HepG2 (cell line): ENCODE data around the gene CEL. TPM values are rescaled to one million over a fixed set of nuclear protein-coding genes. Genes with fewer than 3 reads are reported as not detected.

Source experiments
- ATAC-seq: fragments of 200-7000 bp; cut with Tn5 transposase; 3 replicates; pipeline ENCODE4 v1.9.1; 2020; ENCODE audit warnings: mild to moderate bottlenecking, moderate library complexity
- BruUV-seq: library from RNA; stranded (reverse); fragments of 400-500 nt; replicated peaks from 2 replicates; lab custom pipeline; 2021; lab: Mats Ljungman, UMichigan
- CTCF ChIA-PET: fragments of 300-600 bp; formaldehyde crosslinking; extraction: SDS; loops from one replicate; lab custom pipeline; 2021; ENCODE audit warnings: low total read pairs, inconsistent platforms, low intra/inter-chr PET ratio; lab: Yijun Ruan, JAX
- POLR2A ChIA-PET: fragments of 350-600 bp; sonication (Branson Sonifier 250); formaldehyde crosslinking; loops from one replicate; lab custom pipeline; 2020; ENCODE audit warnings: antibody characterized with exemption, inconsistent platforms; lab: Yijun Ruan, JAX
- DNase-seq: peaks from one replicate; pipeline ENCODE4 v3.0.0-alpha.2; 2015; ENCODE audit warnings: low spot score
- FAIRE-seq: peaks from 3 replicates; lab custom pipeline; 2011; peaks lifted over from hg19 to GRCh38; lab: Jason Lieb, UNC
- H2AFZ ChIP-seq: one replicate; pipeline ENCODE4 v1.6.1; 2011; ENCODE audit warnings: low read length, inconsistent platforms
- H3K27ac ChIP-seq: fragments of 300-600 bp; 3 replicates; pipeline ENCODE4 v1.8.0; 2011; ENCODE audit warnings: mixed run types, mild to moderate bottlenecking, mixed read lengths, low read length, inconsistent platforms; ENCODE audit not compliant: insufficient read depth; ENCODE audit errors: extremely low read length
- H3K27me3 ChIP-seq, 2 experiments: fragments of 200-600 bp in 1 of 2; 2 replicates in 1 of 2; 3 replicates in 1 of 2; pipeline versions ENCODE4 v1.6.0 to v1.8.0; 2011; ENCODE audit warnings: low read length in 2 of 2, mild to moderate bottlenecking in 2 of 2, moderate library complexity in 2 of 2, inconsistent platforms in 1 of 2; ENCODE audit not compliant: insufficient read depth in 2 of 2, control insufficient read depth in 1 of 2
- H3K36me3 ChIP-seq, 2 experiments: fragments of 200-600 bp in 1 of 2; replicated peaks in 1 of 2; 2 replicates in 1 of 2; 3 replicates in 1 of 2; pipeline versions ENCODE4 v1.5.1 to v1.8.0; 2011; ENCODE audit warnings: low read length in 2 of 2, inconsistent platforms in 1 of 2; ENCODE audit not compliant: insufficient read depth in 2 of 2, control insufficient read depth in 1 of 2
- H3K4me1 ChIP-seq: 2 replicates; pipeline ENCODE4 v1.5.1; 2012; ENCODE audit warnings: low read length, inconsistent platforms; ENCODE audit not compliant: insufficient read depth
- H3K4me2 ChIP-seq: 2 replicates; pipeline ENCODE4 v1.6.0; 2011; ENCODE audit warnings: low read depth, low read length, inconsistent platforms
- H3K4me3 ChIP-seq, 3 experiments: fragments of 200-600 bp in 1 of 3; sonication (generic), shearing (Covaris generic) in 1 of 3; replicated peaks in 1 of 3; 2 replicates each; pipeline ENCODE4 v1.5.1; 2011 to 2016; ENCODE audit warnings: low read length in 3 of 3, inconsistent platforms in 2 of 3, low read depth in 2 of 3, mild to moderate bottlenecking in 2 of 3, control low read depth in 1 of 3, mixed read lengths in 1 of 3; ENCODE audit not compliant: insufficient read depth in 1 of 3
- H3K79me2 ChIP-seq: one replicate; pipeline ENCODE4 v1.6.1; 2011; ENCODE audit warnings: low read length, inconsistent platforms; ENCODE audit not compliant: insufficient read depth
- H3K9ac ChIP-seq: 2 replicates; pipeline ENCODE4 v1.6.0; 2011; ENCODE audit warnings: mild to moderate bottlenecking, low read depth, low read length, inconsistent platforms; ENCODE audit not compliant: insufficient read depth
- H3K9me3 ChIP-seq: 2 replicates; pipeline ENCODE4 v1.5.1; 2012; ENCODE audit warnings: mild to moderate bottlenecking, low read length
- H4K20me1 ChIP-seq: 2 replicates; pipeline ENCODE4 v1.6.0; 2011; ENCODE audit warnings: inconsistent platforms, mild to moderate bottlenecking, low read length, moderate library complexity; ENCODE audit not compliant: insufficient read depth
- AFF4 ChIP-seq: sonication (generic); formaldehyde crosslinking; IDR thresholded peaks from 2 replicates; pipeline ENCODE4 v1.4.0; 2020; ENCODE audit warnings: missing genetic modification reagents
- CENPX ChIP-seq: sonication (generic); formaldehyde crosslinking; IDR thresholded peaks from 2 replicates; pipeline ENCODE4 v1.9.0; 2021; ENCODE audit warnings: mild to moderate bottlenecking, missing genetic modification reagents, moderate library complexity
- DNMT1 ChIP-seq: sonication (generic); formaldehyde crosslinking; IDR thresholded peaks from 2 replicates; pipeline ENCODE4 v1.5.1; 2020; ENCODE audit warnings: mild to moderate bottlenecking, missing genetic modification reagents
- ELF4 ChIP-seq: sonication (generic); formaldehyde crosslinking; IDR thresholded peaks from 2 replicates; pipeline ENCODE4 v1.5.0; 2020; ENCODE audit warnings: missing genetic modification reagents, mild to moderate bottlenecking, moderate library complexity, borderline replicate concordance
- HIC2 ChIP-seq: sonication (generic); formaldehyde crosslinking; IDR thresholded peaks from 2 replicates; pipeline ENCODE4 v1.9.0; 2022; ENCODE audit warnings: low read depth, missing genetic modification reagents
- ZBTB34 ChIP-seq: sonication (generic); formaldehyde crosslinking; IDR thresholded peaks from 2 replicates; pipeline ENCODE4 v1.8.0; 2022; ENCODE audit warnings: mild to moderate bottlenecking, missing genetic modification reagents
- ZNF275 ChIP-seq: sonication (generic); formaldehyde crosslinking; IDR thresholded peaks from 2 replicates; pipeline ENCODE4 v1.8.0; 2022; ENCODE audit warnings: missing genetic modification reagents, mild to moderate bottlenecking, inconsistent platforms, borderline replicate concordance
- ZNF441 ChIP-seq: sonication (generic); formaldehyde crosslinking; IDR thresholded peaks from 2 replicates; pipeline ENCODE4 v1.7.0; 2021; ENCODE audit warnings: missing genetic modification reagents, borderline replicate concordance
- ZNF607 ChIP-seq: sonication (generic); formaldehyde crosslinking; IDR thresholded peaks from 2 replicates; pipeline ENCODE4 v1.5.1; 2020; ENCODE audit warnings: missing genetic modification reagents, mild to moderate bottlenecking, borderline replicate concordance
- ZNF800 ChIP-seq: sonication (generic); formaldehyde crosslinking; IDR thresholded peaks from 2 replicates; pipeline ENCODE4 v1.4.0; 2020; ENCODE audit warnings: missing genetic modification reagents
- WGBS: methylation state at CpG from one replicate; pipeline ENCODE4 v1.1.6; 2017; ENCODE audit warnings: low lambda C conversion rate; 5-methylcytosine and 5-hydroxymethylcytosine counted together
- in situ Hi-C: cut with HindIII; loops from 2 replicates; pipeline ENCODE4 v1.10.0; 2017; ENCODE audit warnings: low pct_unique_long_range_greater_than_20kb; ENCODE audit not compliant: extremely low pct_ligation_motif_present
- intact Hi-C: fragments of 100-400 bp; cut with micrococcal nuclease; formaldehyde crosslinking; loops from one replicate; pipeline ENCODE4 v1.10.0; 2022; ENCODE audit not compliant: unreplicated experiment
- polyA plus RNA-seq, 8 experiments: library from polyadenylated mRNA; depleted of rRNA in 3 of 8; stranded (reverse) in 7 of 8; unstranded in 1 of 8; fragments of >200 nt; fragmentation: Illumina TruSeq in 4 of 8; extraction: Trizol in 4 of 8; gene quantifications; 2 replicates each; pipeline versions ENCODE4 v1.2.1 to v1.2.3, GENCODE V29; 2011 to 2016; ENCODE audit warnings: low read depth in 4 of 8, missing spikeins in 1 of 8, mixed read lengths in 1 of 8; ENCODE audit not compliant: insufficient read depth in 1 of 8
- total RNA-seq, 5 experiments: library from RNA; depleted of rRNA; stranded (reverse); fragments of >200 nt; fragmentation: Illumina TruSeq; extraction: Trizol; gene quantifications; 2 replicates each; pipeline ENCODE4 v1.2.3, GENCODE V29; 2016; ENCODE audit warnings: low read depth in 1 of 5

The CEL gene
- total and polyA plus RNA-seq, 2 of the 13 experiments (the other 11 are each of a cell fraction or from before 2014, with no cell fraction given): 0.63 to 1.5 TPM

- ChIA-PET POLR2A (no interaction called here), CTCF (no interaction called here)
- Histone ChIP-seq H4K20me1 (no peaks in the 10 kb centered on the region), H3K4me2 (no peak overlapping the region), H3K4me3 (no peak overlapping the region), H3K36me3 (peaks cover 32 to 69% of the 10 kb centered on the region in 2 experiments), H3K79me2 (no peaks in the 10 kb centered on the region), H2AFZ (no peak overlapping the region), H3K27me3 (no peaks in the 10 kb centered on the region), H3K9ac (no peak overlapping the region), H3K9me3 (no peaks in the 10 kb centered on the region), H3K27ac (no peak overlapping the region), H3K4me1 (no peaks in the 10 kb centered on the region)
- intact Hi-C loops: no loop called here
- in situ Hi-C loops: loop anchor here (10.0 kb wide), 1 partner anchor 100 kb away; no protein-coding TSS in a partner anchor
- no peak for ATAC-seq
- FAIRE-seq: no peak
- 96% methylated on average over 15 of the region's 15 CpGs for WGBS
- no TSS peak for BruUV-seq
- DNase-seq: no peak
- TF ChIP-seq ELF4 (CRISPR knock-in tag) (no peak), AFF4 (CRISPR knock-in tag) (no peak), CENPX (CRISPR knock-in tag) (no peak), ZNF607 (CRISPR knock-in tag) (no peak), ZNF275 (CRISPR knock-in tag) (no peak), ZNF800 (CRISPR knock-in tag) (no peak), HIC2 (CRISPR knock-in tag) (no peak), DNMT1 (no peak), ZNF441 (CRISPR knock-in tag) (no peak), ZBTB34 (CRISPR knock-in tag) (no peak)
These were observed 16.6 kb upstream of the CEL start for GRCh38 chr9:133045132-133045531.
